HG03439 (cell line): ENCODE data around the gene RYR3.
"Not testable (repeated sequence)": the region's sequence is repeated elsewhere in the genome, so short reads cannot be mapped to it uniquely, and the experiment has no call there.

Experiments used
- ATAC-seq: cut with Tn5 transposase; IDR thresholded peaks from one replicate; pipeline ENCODE4 v1.9.1; 2021; ENCODE audit warnings: mild to moderate bottlenecking, moderate library complexity; ENCODE audit not compliant: unreplicated experiment

RYR3 gene

DNA sequence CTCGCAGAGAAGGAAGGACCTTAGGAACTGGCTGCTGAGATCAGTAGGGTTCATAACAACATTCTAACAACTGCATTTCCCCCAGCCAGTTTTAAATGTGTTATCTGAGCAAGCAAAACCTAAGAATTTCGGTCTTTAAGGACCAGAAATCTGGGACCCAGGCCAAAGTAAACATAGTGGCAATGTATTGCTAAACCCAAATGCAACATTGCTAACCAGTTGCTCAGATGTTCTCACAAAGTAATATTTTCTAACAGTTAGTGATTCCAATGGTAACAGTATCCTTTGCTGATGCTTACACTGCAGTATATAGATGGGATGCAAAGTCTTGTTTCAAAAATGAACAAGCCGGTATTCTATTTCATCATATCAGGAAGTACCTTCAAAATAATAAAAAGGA lies 254.3 kb downstream of the RYR3 start:
- ATAC-seq: no peak

GRCh38 chr15:33567652-33568051 lies 256.9 kb downstream of the RYR3 start:
- ATAC-seq: no peak

- ATAC-seq: no peak
Measured at GRCh38 chr15:33569036-33569435, 258.3 kb downstream of the RYR3 start.

DNA sequence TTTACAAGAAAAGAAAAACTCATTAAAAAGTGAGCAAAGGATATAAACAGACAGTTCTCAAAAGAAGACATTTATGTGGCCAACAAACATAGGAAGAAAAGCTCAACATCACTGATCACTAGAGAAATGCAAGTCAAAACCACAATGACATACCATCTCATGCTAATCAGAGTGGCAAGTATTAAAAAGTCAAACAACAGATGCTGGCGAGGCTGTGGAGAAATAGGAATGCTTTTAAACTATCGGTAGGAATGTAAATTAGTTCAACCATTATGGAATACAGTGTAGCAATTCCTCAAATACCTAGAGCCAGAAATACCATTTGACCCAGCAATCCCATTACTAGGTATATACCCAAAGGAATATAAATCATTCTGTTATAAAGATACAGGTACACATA lies 267.1 kb downstream of the RYR3 start:
- not testable (repeated sequence) for ATAC-seq

DNA sequence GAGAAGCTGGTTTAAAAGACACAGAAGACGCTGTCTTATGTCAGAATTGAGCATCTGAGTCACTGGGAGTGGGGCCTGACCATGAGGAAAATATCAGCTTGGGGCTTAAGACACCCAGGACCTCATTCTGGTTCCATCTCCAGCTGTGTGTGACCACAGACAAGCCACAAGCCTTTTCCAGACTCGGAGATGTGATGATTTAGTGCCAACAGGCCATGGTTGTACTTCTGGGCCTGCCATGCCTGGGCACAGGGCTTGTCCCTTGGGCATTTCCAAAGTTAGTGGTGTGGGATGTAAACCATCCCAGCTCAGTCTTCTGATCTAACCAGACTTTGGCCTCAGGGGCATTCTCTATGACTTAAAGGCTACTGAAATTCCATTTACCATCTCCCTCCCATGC lies 269.8 kb downstream of the RYR3 start:
- no peak for ATAC-seq

DNA sequence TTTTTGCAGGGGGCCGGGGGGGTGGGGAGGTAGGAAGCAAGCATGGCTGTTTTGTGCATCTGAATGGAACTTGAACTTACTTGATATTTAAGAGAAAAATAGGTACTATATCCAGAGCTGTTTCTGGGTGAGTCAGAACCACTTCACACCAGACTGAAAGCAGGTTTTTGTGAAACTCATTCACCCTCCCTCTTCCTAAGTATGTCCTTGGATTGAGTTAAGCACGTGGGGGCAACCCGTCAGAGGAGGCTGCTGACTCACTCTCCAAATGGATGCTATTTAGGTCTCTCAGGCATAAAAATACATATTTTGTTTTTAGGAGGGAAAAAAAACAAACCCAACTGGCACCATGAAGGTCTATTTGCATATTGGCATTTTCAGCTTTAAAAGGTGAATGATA lies 270.3 kb downstream of the RYR3 start:
- no peak for ATAC-seq

DNA sequence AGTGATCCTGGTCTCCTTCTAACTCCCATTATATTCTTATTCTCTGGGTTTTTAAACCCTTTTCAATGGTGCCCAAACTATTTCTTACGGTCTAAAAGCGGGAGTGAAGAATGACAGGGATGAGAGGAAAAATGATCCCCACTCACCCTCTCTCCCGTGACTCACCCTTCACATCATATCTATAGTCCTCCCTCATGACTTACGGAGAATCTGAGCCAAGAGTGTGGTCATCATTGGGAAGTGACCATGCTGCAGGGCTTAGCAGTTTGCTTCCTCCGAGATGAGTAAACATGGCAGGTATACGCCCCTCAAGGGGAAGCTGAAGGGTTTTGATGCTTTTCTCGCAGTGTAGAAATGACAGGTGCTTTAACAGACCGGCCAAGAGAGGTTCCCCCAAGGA lies 274.0 kb downstream of the RYR3 start:
- ATAC-seq: no peak

DNA sequence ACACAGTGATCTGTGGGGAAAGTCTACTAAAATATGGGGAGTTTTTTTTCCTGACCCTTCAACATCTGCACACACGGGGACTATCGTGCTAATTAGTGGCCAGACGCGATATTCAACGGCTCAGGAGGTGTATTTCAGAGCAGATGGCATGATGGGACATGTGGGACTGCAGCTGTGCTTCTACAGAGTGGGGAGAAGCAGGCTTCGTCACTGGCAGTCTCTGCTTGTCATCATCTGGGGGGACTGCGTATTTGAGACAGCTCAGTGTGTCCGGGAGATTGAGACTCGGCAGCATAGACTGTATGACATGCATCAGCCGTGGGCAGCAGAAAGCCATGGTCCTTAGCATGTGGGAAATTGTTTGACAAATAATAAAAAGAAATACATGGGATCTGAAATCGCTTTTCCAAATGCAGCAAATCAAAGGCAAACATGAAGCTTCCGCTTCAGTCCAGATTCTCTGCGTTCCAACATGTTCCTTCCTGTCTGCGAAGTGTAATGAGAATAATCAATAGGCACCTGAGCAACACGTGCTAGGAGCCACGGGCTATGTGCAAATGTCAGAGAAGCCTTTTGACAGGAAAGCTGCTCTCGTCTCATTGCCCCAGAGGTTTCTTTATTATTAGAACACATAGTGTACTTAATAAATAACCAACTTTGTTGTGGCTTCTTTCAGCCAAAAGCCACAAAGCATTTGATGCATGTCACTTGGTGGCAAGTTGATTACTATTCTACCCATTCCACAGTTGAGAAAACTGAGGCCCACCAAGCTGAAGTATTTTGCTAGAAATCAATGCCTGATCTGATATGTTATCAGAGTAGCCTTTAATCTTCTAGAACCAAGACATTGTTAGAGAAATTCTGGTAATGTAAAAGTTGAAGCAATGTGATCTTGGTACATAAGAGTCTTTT lies 276.3 kb downstream of the RYR3 start:
- ATAC-seq: no peak

DNA sequence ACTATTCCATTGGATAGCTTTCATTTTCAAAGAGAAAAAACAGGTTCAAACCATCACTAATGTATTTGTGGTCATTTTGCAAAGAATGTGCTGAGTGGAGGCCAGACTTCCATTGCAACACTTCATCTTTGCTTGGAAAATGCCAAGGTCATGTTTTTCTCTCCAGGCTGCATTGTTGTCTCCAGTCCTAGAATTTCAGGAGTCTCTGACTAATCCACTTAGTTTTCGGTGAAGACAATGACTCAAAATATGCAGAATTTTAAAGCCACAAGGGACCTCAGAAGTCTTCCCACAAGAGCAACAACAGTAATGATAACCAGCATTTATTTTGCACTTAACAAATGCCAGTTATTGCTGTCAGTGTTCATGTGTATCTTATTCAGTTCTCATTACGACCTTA lies 277.0 kb downstream of the RYR3 start:
- no peak for ATAC-seq

DNA sequence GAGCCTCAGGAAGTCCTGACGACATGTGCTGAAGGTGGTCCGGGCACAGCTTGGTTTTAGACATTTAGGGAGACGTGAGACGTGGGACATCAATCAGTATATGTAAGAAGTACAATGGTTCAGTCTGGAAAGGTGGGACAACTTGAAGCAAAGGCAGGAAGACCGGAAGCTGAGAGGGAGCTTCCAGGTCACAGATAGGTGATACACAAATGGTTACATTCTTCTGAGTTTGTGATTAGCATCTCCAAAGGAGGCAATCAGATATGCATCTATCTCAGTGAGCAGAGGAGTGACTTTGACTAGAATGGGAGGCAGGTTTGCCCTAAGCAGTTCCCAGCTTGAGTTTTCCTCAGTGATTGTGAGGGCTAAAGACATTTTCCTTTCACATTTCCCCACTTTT lies 282.1 kb downstream of the RYR3 start:
- ATAC-seq: no peak

- ATAC-seq: not testable (repeated sequence)
Measured at GRCh38 chr15:33598382-33598781, 287.6 kb downstream of the RYR3 start.

DNA sequence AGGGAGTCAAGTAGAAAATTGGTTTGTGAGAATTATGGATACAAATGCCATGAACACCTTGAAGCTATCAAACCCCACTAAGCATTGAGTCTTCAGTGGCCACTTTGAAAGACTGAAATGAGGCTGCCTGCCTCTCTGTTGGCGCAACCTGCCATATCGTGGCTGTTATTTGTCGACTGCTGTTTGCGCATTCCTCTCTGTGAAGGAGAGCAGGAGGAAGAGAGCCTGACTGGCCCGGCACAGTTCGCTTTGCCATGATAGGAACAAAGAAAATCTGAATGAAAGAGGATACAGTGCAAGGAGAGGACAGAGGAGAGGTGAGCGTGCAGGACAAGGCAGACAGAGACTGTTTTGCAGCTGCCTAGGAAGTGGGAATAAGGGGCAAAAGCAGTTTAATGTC lies 289.4 kb downstream of the RYR3 start:
- no peak for ATAC-seq

DNA sequence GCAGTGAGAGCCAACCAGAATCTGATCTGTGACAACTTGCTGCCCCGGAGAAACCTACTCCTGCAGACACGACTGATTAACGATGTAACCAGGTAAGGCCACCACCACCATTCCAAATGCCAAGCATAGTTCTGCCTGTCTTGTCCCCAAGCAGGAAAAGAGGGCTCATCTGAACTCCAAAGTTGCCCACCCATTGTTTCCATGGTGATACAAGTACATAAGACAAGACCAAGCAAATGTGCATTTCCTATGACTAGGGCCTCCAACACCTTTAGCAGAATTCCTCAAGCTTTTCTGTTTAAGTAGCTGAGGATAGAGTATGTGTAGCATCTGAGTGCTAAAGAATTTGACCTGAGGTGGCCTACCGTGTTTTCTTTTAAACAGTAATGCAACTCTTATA lies 290.7 kb downstream of the RYR3 start:
- ATAC-seq: no peak

GRCh38 chr15:33608714-33609113 lies 297.9 kb downstream of the RYR3 start:
- no peak for ATAC-seq

GRCh38 chr15:33612721-33613304 lies 302.0 kb downstream of the RYR3 start:
- ATAC-seq: no peak

DNA sequence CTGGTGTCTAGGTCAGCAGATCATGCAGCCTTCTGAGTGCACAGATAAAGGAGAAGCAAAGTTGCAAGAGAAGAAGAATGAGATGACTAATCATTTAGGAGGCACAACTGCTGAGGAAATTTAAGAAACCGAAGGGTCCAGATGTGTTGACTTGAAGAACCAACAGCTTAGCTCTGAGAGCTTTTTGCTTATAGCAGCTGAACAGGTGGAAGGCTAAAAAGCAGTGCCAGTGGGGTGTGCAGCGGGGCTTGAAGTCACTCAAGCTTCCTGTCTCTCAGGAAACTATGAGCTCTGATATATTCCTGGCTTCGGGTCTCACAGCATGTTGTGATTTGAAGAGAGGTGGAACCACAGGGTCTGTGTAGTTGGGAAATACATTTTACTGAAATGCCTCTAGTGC lies 305.7 kb downstream of the RYR3 start:
- ATAC-seq: no peak

DNA sequence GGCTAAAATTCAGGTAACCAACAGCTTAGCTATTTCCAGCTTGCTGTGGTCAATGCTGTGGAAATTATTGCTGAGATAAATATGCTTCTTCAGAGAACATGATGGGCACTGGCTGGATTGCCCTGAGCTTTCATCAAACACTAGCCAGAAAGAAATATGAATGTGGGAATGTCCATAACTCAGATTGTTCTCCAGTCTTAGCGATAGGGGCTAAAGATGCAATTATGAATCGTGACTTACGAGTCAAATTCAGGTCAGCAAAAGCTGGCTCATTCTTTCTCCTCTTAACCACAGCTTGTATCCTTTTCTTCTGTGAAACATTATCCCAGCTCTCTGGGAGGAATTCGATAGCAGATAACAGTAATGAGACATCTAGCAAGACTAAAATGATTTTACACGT lies 307.6 kb downstream of the RYR3 start:
- no peak for ATAC-seq

DNA sequence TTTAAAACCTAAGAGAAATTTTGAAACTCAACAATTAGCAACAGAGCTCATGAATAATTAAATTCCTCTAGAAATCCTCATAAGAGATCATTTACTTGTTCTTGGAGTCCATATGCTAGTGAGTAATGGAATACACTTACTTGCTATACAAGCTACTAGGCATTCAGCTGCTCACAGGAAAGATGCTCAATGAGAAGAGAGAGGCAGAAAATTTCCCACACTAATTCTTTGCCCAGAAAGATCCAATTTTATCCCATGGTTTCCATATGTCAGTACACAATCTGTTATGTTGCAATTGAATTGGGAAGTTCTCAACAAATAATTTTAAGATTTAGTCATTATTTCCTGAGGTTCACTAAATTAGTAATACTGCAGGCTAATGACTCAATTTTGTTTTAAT lies 310.4 kb downstream of the RYR3 start:
- ATAC-seq: no peak

DNA sequence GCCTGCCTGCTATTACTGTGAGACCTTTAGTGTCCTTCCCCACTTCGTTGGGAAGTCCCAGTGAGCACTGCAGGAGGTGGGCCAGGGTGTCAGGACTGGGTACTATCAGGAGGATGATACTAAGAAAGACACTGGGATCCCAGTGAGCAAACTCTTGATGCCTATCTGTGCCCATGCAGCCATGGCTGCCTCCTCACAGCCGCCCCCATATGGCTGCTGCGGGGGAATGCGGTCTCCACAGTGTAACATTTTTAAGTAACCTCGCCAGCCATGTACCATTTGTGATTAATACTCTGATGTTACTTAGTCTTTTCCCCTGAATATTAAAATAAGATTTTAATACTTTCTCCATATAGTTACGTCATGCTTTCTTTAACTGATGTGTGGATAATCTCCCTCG lies 312.2 kb downstream of the RYR3 start:
- no peak for ATAC-seq

- no peak for ATAC-seq
Measured at GRCh38 chr15:33624439-33624838, 313.7 kb downstream of the RYR3 start.

GRCh38 chr15:33629647-33630046 lies 318.9 kb downstream of the RYR3 start:
- ATAC-seq: no peak

DNA sequence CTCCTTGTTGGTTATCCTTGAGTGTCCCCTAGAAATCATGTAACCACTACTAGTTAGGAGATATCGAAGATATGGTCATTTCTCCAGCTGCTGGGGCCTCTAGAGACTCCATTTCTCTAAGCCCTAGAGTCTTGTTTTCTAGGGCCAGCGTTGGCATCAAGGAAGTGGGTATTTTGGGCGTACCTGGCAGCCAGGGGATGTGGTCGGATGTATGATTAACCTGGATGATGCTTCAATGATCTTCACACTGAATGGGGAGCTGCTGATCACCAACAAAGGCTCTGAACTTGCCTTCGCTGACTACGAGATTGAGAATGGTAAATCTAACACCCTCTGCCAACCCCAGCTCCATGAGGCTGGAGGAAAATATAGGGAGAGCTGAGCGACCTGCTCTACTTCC lies 325.5 kb downstream of the RYR3 start:
- ATAC-seq: no peak

DNA sequence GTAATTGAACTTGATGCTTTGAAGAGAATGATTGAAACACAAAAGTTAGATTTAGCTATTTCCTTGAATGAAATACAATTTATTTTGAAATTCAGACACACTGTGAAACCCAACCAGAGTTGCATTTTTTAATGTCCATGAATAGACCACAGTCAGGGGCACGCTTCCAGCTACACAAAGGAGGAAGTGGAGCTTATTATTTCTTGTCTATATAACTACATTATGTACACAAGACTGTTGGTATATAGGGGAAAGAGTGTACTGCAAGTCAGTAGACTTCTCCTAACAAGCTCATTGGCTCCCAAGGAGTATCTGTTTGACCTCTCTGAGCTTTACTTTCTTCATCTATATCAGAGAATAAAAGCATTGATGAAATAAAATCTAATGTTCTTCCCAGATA lies 326.2 kb downstream of the RYR3 start:
- ATAC-seq: no peak
